Gastroesophageal sphincter (tissue), 3 donors: ENCODE measurements around the gene ST7.

Experiments used
- POLR2A ChIP-seq, 2 donors: fragments of 450-650 bp; IDR thresholded peaks; one replicate each; pipeline ENCODE4 v1.6.1; 2017; ENCODE audit warnings: antibody characterized with exemption in 2 of 2, mild to moderate bottlenecking in 2 of 2, moderate library complexity in 1 of 2
- TF ChIP-seq, protein P1 (sequence below), 4 experiments: fragments of 200-600 bp in 2 of 4; fragments of 450-650 bp in 2 of 4; sonication (generic) in 1 of 4; IDR thresholded peaks; one replicate each; pipeline ENCODE4 v1.5.1; 2017 to 2019; ENCODE audit warnings: antibody characterized with exemption in 4 of 4, mild to moderate bottlenecking in 2 of 4, moderate library complexity in 2 of 4

DNA sequence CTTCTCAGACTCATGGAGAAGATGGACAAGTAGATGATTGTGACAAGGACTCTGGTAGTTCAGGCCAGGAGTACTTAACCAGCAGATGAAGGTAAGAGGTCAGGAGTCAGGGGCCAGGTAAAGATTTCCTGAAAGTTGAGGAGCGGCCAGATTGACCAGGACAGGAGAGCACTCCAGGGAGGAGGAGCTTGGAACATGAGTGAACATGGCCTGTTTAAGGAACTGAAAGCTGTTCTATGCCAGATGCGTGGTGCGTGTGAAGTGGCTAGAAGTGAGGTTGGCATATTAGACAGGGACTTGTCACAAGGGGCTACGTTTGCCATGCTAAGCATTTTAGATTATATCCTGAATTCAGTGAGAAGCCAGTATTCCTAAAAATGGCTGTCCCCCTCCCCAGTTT, 212.4 kb downstream of the ST7 start:
- no peak for TF ChIP-seq POLR2A (IDR thresholded peaks at IDR 0.05)
- TF ChIP-seq, protein P1, sequence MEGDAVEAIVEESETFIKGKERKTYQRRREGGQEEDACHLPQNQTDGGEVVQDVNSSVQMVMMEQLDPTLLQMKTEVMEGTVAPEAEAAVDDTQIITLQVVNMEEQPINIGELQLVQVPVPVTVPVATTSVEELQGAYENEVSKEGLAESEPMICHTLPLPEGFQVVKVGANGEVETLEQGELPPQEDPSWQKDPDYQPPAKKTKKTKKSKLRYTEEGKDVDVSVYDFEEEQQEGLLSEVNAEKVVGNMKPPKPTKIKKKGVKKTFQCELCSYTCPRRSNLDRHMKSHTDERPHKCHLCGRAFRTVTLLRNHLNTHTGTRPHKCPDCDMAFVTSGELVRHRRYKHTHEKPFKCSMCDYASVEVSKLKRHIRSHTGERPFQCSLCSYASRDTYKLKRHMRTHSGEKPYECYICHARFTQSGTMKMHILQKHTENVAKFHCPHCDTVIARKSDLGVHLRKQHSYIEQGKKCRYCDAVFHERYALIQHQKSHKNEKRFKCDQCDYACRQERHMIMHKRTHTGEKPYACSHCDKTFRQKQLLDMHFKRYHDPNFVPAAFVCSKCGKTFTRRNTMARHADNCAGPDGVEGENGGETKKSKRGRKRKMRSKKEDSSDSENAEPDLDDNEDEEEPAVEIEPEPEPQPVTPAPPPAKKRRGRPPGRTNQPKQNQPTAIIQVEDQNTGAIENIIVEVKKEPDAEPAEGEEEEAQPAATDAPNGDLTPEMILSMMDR (IDR thresholded peaks at IDR 0.05), result no peak
